ENCODE measurements around the gene ESRRG.

ESRRG gene

DNA sequence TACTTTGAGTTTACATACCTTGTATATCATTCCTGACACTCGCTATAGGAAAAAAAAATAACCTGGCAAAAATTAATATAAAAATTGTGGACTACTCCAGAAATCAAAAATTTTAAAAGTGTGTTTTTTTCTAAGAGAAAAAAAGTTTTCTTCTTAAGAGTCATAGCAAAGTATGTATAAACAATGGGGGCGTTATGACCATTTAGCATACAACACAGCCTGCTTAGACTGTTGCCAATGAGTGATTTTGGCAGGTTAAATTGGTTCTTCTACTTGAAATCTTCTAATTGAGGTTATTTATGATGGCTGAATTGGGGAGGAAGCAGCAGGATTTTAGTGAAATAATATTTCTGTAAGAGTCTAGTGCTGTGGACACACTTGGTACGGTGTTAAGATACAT is 169.5 kb downstream of the ESRRG start:
- no peak for DNase-seq (ENCODE audit: low spot score)
- TF ChIP-seq, protein P1, sequence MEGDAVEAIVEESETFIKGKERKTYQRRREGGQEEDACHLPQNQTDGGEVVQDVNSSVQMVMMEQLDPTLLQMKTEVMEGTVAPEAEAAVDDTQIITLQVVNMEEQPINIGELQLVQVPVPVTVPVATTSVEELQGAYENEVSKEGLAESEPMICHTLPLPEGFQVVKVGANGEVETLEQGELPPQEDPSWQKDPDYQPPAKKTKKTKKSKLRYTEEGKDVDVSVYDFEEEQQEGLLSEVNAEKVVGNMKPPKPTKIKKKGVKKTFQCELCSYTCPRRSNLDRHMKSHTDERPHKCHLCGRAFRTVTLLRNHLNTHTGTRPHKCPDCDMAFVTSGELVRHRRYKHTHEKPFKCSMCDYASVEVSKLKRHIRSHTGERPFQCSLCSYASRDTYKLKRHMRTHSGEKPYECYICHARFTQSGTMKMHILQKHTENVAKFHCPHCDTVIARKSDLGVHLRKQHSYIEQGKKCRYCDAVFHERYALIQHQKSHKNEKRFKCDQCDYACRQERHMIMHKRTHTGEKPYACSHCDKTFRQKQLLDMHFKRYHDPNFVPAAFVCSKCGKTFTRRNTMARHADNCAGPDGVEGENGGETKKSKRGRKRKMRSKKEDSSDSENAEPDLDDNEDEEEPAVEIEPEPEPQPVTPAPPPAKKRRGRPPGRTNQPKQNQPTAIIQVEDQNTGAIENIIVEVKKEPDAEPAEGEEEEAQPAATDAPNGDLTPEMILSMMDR (IDR thresholded peaks at IDR 0.05; ENCODE audit: borderline replicate concordance, control extremely low read depth, extremely low read depth, insufficient read depth, missing control alignments) = no peak
- in situ Hi-C loops (cut with MboI; ENCODE audit: low sequenced_read_pairs, unreplicated experiment) = no loop called here

DNA sequence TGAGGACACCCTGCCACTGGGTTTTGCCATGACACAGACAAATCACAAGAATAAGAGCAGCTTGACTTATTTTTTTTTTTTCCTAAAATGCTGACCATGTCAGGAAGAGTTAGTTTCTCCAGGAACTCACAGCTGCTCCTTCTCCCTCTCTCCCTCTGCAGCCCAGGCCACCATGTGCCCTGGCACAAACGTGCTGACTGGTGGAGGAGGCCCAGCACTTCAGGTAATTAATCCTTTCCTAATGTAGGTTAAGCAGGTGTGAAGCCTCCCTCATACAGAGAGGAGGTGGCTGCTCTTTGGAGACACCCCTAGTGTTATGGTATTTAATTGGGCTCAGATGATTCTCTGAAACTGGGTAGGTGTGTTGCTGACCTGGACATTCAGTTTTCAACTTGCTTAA is 170.2 kb downstream of the ESRRG start:
- no peak for DNase-seq (ENCODE audit: low spot score)
- in situ Hi-C loops (cut with MboI; ENCODE audit: low sequenced_read_pairs, unreplicated experiment) = no loop called here
- TF ChIP-seq, protein P1 (IDR thresholded peaks at IDR 0.05; ENCODE audit: borderline replicate concordance, control extremely low read depth, extremely low read depth, insufficient read depth, missing control alignments) = no peak

DNA sequence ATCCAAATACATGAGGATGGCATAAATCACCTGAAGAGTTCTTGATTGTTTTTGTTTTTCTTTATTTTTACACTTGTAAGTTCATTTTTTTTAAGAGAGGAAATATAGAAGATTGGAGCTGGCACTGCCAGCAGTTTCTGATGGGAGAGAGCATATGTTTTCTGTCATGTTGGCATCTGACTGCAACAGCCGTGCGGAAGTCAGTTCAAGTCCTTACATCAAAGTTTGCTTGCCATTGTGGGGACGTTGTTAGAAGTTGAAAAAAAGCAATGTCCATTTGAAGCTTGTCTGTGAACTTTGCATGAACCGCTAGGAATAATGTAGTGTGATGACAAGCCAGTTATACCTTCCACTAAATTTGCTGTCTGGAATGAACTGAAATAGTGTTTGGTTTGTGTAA is 173.4 kb downstream of the ESRRG start:
- in situ Hi-C loops (cut with MboI; ENCODE audit: low sequenced_read_pairs, unreplicated experiment) = no loop called here
- DNase-seq (ENCODE audit: low spot score) = no peak
- TF ChIP-seq, protein P1 (IDR thresholded peaks at IDR 0.05; ENCODE audit: borderline replicate concordance, control extremely low read depth, extremely low read depth, insufficient read depth, missing control alignments) = no peak

DNA sequence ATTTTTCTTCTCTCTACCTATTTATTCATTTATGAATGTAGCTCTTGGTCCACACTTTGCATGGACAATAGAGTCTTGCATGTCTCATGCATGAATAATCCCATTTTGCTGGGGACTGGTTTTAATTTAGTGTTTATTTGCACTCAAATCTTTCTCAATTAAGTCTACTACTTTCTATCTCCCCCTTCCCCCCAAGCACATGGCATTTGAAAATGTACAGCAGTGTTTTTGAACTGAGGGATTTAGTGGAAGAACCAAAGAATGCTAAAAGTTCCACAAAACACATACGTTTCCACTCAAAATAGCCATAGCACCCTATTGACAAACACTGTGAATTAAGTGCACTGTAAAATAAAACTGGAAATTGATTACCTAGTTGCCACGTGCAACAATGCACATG is 180.5 kb downstream of the ESRRG start:
- in situ Hi-C loops (cut with MboI; ENCODE audit: low sequenced_read_pairs, unreplicated experiment) = no loop called here
- no peak for DNase-seq (ENCODE audit: low spot score)
- TF ChIP-seq, protein P1 (IDR thresholded peaks at IDR 0.05; ENCODE audit: borderline replicate concordance, control extremely low read depth, extremely low read depth, insufficient read depth, missing control alignments) = no peak

DNA sequence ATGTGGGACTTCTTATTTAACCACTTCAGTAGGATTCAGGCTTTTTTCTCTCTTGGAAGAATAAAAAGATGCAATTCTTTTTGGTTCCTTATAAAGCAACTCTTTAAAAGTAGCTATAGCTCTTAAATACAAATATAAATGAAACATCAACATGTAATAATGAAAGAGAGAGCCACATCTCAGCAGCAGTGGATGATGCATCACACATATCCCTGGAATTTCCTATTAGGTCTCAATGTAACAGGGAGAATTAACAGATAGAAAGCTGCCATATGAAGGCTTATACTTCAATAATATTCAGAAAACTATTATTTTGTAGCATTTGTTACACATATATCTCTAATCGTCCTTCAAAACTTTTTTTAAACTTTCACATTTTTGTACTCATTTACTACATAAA is 181.0 kb downstream of the ESRRG start:
- in situ Hi-C loops (cut with MboI; ENCODE audit: low sequenced_read_pairs, unreplicated experiment) = no loop called here
- DNase-seq (ENCODE audit: low spot score) = no peak
- TF ChIP-seq, protein P1 (IDR thresholded peaks at IDR 0.05; ENCODE audit: borderline replicate concordance, control extremely low read depth, extremely low read depth, insufficient read depth, missing control alignments) = no peak

DNA sequence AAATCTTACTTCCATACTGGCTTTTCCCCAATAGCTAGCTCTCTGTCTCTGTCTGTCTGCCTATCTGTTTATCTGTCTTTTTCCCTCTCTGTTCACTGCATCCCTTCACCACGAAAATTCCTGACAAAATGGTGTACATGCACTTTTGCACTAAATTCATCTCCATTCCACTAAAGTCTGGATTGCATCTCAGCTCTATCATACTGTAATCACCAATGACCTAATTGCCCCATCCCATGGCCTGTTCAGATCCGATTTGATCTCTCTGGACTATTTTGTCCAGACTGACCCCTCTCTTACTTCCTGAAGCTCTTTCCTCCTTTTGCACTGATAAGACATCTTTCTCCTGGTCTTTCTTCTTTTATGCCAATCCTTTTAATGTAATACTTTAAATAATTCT is 187.5 kb downstream of the ESRRG start:
- DNase-seq (ENCODE audit: low spot score) = no peak
- TF ChIP-seq, protein P1 (IDR thresholded peaks at IDR 0.05; ENCODE audit: borderline replicate concordance, control extremely low read depth, extremely low read depth, insufficient read depth, missing control alignments) = no peak
- in situ Hi-C loops (cut with MboI; ENCODE audit: low sequenced_read_pairs, unreplicated experiment) = no loop called here

DNA sequence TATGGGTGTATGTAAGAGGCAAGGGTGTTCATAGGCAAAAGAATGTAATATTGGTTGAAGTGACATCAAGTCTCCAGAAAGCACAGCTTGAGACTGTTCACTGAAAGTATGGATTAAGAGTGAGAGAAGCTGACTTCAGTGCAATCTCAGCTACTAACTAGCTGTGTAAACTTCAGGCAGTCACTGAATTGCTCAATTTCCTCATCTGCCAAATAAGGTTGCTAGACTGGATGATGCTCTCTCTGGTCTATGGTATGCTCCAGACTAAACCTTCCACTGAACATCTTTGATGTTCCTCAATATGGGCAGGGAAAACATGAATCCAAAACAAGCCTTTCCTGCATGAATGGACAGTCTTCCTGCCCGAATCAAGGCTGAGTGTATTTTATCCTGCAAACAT is 188.2 kb downstream of the ESRRG start:
- no peak for DNase-seq (ENCODE audit: low spot score)
- TF ChIP-seq, protein P1 (IDR thresholded peaks at IDR 0.05; ENCODE audit: borderline replicate concordance, control extremely low read depth, extremely low read depth, insufficient read depth, missing control alignments) = no peak
- in situ Hi-C loops (cut with MboI; ENCODE audit: low sequenced_read_pairs, unreplicated experiment) = no loop called here

Measured in GM13976 (cell line).